NCI-H2107 (cell line): Measurements from ENCODE around the gene PRSS37.
"Not testable (repeated sequence)": the region's sequence is repeated elsewhere in the genome, so short reads cannot be mapped to it uniquely, and the experiment has no call there.

Source experiments
- DNase-seq: peaks from one replicate; lab custom pipeline; 2025; lab: John Stamatoyannopoulos, UW

PRSS37 gene

GRCh38 chr7:141841385-141841784 lies at the start of gene PRSS37:
Gene PRSS37 (minus strand): TSS chr7:141841485. CDS start chr7:141841049, 436 bp downstream.
- no peak for DNase-seq

- DNase-seq = no peak
Measured at GRCh38 chr7:141889321-141889720, 48.0 kb upstream of the PRSS37 start.

- no peak for DNase-seq
Measured at GRCh38 chr7:141884539-141885225, 43.4 kb upstream of the PRSS37 start.

- DNase-seq = no peak
Measured at GRCh38 chr7:141880960-141881359, 39.7 kb upstream of the PRSS37 start.

- DNase-seq = no peak
Measured at GRCh38 chr7:141877365-141877764, 36.1 kb upstream of the PRSS37 start.

- DNase-seq = no peak
Measured at GRCh38 chr7:141876371-141876770, 35.1 kb upstream of the PRSS37 start.

- DNase-seq = no peak
Measured at GRCh38 chr7:141875453-141875852, 34.2 kb upstream of the PRSS37 start.

- DNase-seq = no peak
Measured at GRCh38 chr7:141874787-141875186, 33.5 kb upstream of the PRSS37 start.

- no peak for DNase-seq
Measured at GRCh38 chr7:141872931-141873330, 31.6 kb upstream of the PRSS37 start.

- no peak for DNase-seq
Measured at GRCh38 chr7:141866974-141867373, 25.7 kb upstream of the PRSS37 start.

- no peak for DNase-seq
Measured at GRCh38 chr7:141864765-141865447, 23.6 kb upstream of the PRSS37 start.

GRCh38 chr7:141860207-141860606 lies 18.9 kb upstream of the PRSS37 start:
- no peak for DNase-seq

- DNase-seq = no peak
Measured at GRCh38 chr7:141847996-141848395, 6.7 kb upstream of the PRSS37 start.

- DNase-seq = no peak
Measured at GRCh38 chr7:141844256-141844655, 3.0 kb upstream of the PRSS37 start.

GRCh38 chr7:141842904-141843303 lies 1.6 kb upstream of the PRSS37 start:
- DNase-seq = no peak

- no peak for DNase-seq
Measured at GRCh38 chr7:141840708-141841107, 577 bp downstream of the PRSS37 start.

GRCh38 chr7:141839256-141839655 lies 2.0 kb downstream of the PRSS37 start:
- DNase-seq = no peak

GRCh38 chr7:141838581-141838980 lies 2.7 kb downstream of the PRSS37 start:
- DNase-seq = no peak

GRCh38 chr7:141837683-141838082 lies 3.6 kb downstream of the PRSS37 start:
- DNase-seq = no peak

- not testable (repeated sequence) for DNase-seq
Measured at GRCh38 chr7:141822432-141822831, 18.9 kb downstream of the PRSS37 start.

GRCh38 chr7:141820067-141820466 lies 21.2 kb downstream of the PRSS37 start:
- no peak for DNase-seq

- no peak for DNase-seq
Measured at GRCh38 chr7:141792526-141792925, 48.8 kb downstream of the PRSS37 start.

- DNase-seq = no peak
Measured at GRCh38 chr7:141789917-141790316, 51.4 kb downstream of the PRSS37 start, which contains the start of gene TAS2R5. Gene TAS2R5 (plus strand): TSS chr7:141790217. CDS start chr7:141790362, 145 bp downstream.

- DNase-seq = no peak
Measured at GRCh38 chr7:141788296-141788695, 53.0 kb downstream of the PRSS37 start.
